HepG2 (cell line): ENCODE measurements around the gene VSIR. TPM values are rescaled to one million over a fixed set of nuclear protein-coding genes. Genes with fewer than 3 reads are reported as not detected.

ENCODE experiments used
- ATAC-seq: fragments of 200-7000 bp; cut with Tn5 transposase; 3 replicates; pipeline ENCODE4 v1.9.1; 2020; ENCODE audit warnings: mild to moderate bottlenecking, moderate library complexity
- BruUV-seq: library from RNA; stranded (reverse); fragments of 400-500 nt; replicated peaks from 2 replicates; lab custom pipeline; 2021; lab: Mats Ljungman, UMichigan
- CTCF ChIA-PET: fragments of 300-600 bp; formaldehyde crosslinking; extraction: SDS; loops from one replicate; lab custom pipeline; 2021; ENCODE audit warnings: low total read pairs, inconsistent platforms, low intra/inter-chr PET ratio; lab: Yijun Ruan, JAX
- POLR2A ChIA-PET: fragments of 350-600 bp; sonication (Branson Sonifier 250); formaldehyde crosslinking; loops from one replicate; lab custom pipeline; 2020; ENCODE audit warnings: antibody characterized with exemption, inconsistent platforms; lab: Yijun Ruan, JAX
- DNase-seq: peaks from one replicate; pipeline ENCODE4 v3.0.0-alpha.2; 2015; ENCODE audit warnings: low spot score
- FAIRE-seq: peaks from 3 replicates; lab custom pipeline; 2011; peaks lifted over from hg19 to GRCh38; lab: Jason Lieb, UNC
- H2AFZ ChIP-seq: one replicate; pipeline ENCODE4 v1.6.1; 2011; ENCODE audit warnings: low read length, inconsistent platforms
- H3K27ac ChIP-seq: fragments of 300-600 bp; 3 replicates; pipeline ENCODE4 v1.8.0; 2011; ENCODE audit warnings: mixed run types, mild to moderate bottlenecking, mixed read lengths, low read length, inconsistent platforms; ENCODE audit not compliant: insufficient read depth; ENCODE audit errors: extremely low read length
- H3K27me3 ChIP-seq, 2 experiments: fragments of 200-600 bp in 1 of 2; 2 replicates in 1 of 2; 3 replicates in 1 of 2; pipeline versions ENCODE4 v1.6.0 to v1.8.0; 2011; ENCODE audit warnings: low read length in 2 of 2, mild to moderate bottlenecking in 2 of 2, moderate library complexity in 2 of 2, inconsistent platforms in 1 of 2; ENCODE audit not compliant: insufficient read depth in 2 of 2, control insufficient read depth in 1 of 2
- H3K36me3 ChIP-seq, 2 experiments: fragments of 200-600 bp in 1 of 2; replicated peaks in 1 of 2; 2 replicates in 1 of 2; 3 replicates in 1 of 2; pipeline versions ENCODE4 v1.5.1 to v1.8.0; 2011; ENCODE audit warnings: low read length in 2 of 2, inconsistent platforms in 1 of 2; ENCODE audit not compliant: insufficient read depth in 2 of 2, control insufficient read depth in 1 of 2
- H3K4me1 ChIP-seq: 2 replicates; pipeline ENCODE4 v1.5.1; 2012; ENCODE audit warnings: low read length, inconsistent platforms; ENCODE audit not compliant: insufficient read depth
- H3K4me2 ChIP-seq: 2 replicates; pipeline ENCODE4 v1.6.0; 2011; ENCODE audit warnings: low read depth, low read length, inconsistent platforms
- H3K4me3 ChIP-seq, 3 experiments: fragments of 200-600 bp in 1 of 3; sonication (generic), shearing (Covaris generic) in 1 of 3; replicated peaks in 1 of 3; 2 replicates each; pipeline ENCODE4 v1.5.1; 2011 to 2016; ENCODE audit warnings: low read length in 3 of 3, inconsistent platforms in 2 of 3, low read depth in 2 of 3, mild to moderate bottlenecking in 2 of 3, control low read depth in 1 of 3, mixed read lengths in 1 of 3; ENCODE audit not compliant: insufficient read depth in 1 of 3
- H3K79me2 ChIP-seq: one replicate; pipeline ENCODE4 v1.6.1; 2011; ENCODE audit warnings: low read length, inconsistent platforms; ENCODE audit not compliant: insufficient read depth
- H3K9ac ChIP-seq: 2 replicates; pipeline ENCODE4 v1.6.0; 2011; ENCODE audit warnings: mild to moderate bottlenecking, low read depth, low read length, inconsistent platforms; ENCODE audit not compliant: insufficient read depth
- H3K9me3 ChIP-seq: 2 replicates; pipeline ENCODE4 v1.5.1; 2012; ENCODE audit warnings: mild to moderate bottlenecking, low read length
- H4K20me1 ChIP-seq: 2 replicates; pipeline ENCODE4 v1.6.0; 2011; ENCODE audit warnings: inconsistent platforms, mild to moderate bottlenecking, low read length, moderate library complexity; ENCODE audit not compliant: insufficient read depth
- ATF1 ChIP-seq: IDR thresholded peaks from 2 replicates; pipeline ENCODE4 v1.6.1; 2016; ENCODE audit warnings: mild to moderate bottlenecking, control low read depth
- ATF7-NPFF ChIP-seq: sonication (generic); formaldehyde crosslinking; IDR thresholded peaks from 2 replicates; pipeline ENCODE4 v1.8.1; 2023; ENCODE audit warnings: mild to moderate bottlenecking, low read depth, missing genetic modification reagents, moderate library complexity
- FOXO1 ChIP-seq: sonication (generic); formaldehyde crosslinking; IDR thresholded peaks from 2 replicates; pipeline ENCODE4 v1.4.0; 2020; ENCODE audit warnings: missing genetic modification reagents
- FUBP1 ChIP-seq: sonication (generic); formaldehyde crosslinking; IDR thresholded peaks from 2 replicates; pipeline ENCODE4 v1.5.1; 2020; ENCODE audit warnings: missing genetic modification reagents, mild to moderate bottlenecking, borderline replicate concordance
- NCOR1 ChIP-seq: fragments of 200-600 bp; sonication (generic); IDR thresholded peaks from 2 replicates; pipeline ENCODE4 v1.7.0; 2017; ENCODE audit warnings: antibody characterized with exemption, low read length, borderline replicate concordance
- SMARCC2 ChIP-seq: fragments of 450-650 bp; IDR thresholded peaks from 2 replicates; pipeline ENCODE4 v1.6.1; 2017; ENCODE audit warnings: antibody characterized with exemption, mild to moderate bottlenecking
- SPEN ChIP-seq: sonication (generic); formaldehyde crosslinking; IDR thresholded peaks from 2 replicates; pipeline ENCODE4 v1.5.1; 2020; ENCODE audit warnings: low read depth, mild to moderate bottlenecking, missing genetic modification reagents
- TSC22D2 ChIP-seq: sonication (generic); formaldehyde crosslinking; IDR thresholded peaks from 2 replicates; pipeline ENCODE4 v1.5.1; 2020; ENCODE audit warnings: missing genetic modification reagents, mild to moderate bottlenecking, borderline replicate concordance
- ZNF264 ChIP-seq: sonication (generic); formaldehyde crosslinking; IDR thresholded peaks from 2 replicates; pipeline ENCODE4 v1.4.0; 2020; ENCODE audit warnings: missing genetic modification reagents
- ZNF605 ChIP-seq: sonication (generic); formaldehyde crosslinking; IDR thresholded peaks from 2 replicates; pipeline ENCODE4 v1.8.0; 2022; ENCODE audit warnings: mild to moderate bottlenecking, missing genetic modification reagents
- ZNF639 ChIP-seq: conservative IDR thresholded peaks from 2 replicates; pipeline ENCODE4 v1.6.1; 2018; ENCODE audit warnings: missing genetic modification reagents
- WGBS: methylation state at CpG from one replicate; pipeline ENCODE4 v1.1.6; 2017; ENCODE audit warnings: low lambda C conversion rate; 5-methylcytosine and 5-hydroxymethylcytosine counted together
- in situ Hi-C: cut with HindIII; loops from 2 replicates; pipeline ENCODE4 v1.10.0; 2017; ENCODE audit warnings: low pct_unique_long_range_greater_than_20kb; ENCODE audit not compliant: extremely low pct_ligation_motif_present
- intact Hi-C: fragments of 100-400 bp; cut with micrococcal nuclease; formaldehyde crosslinking; loops from one replicate; pipeline ENCODE4 v1.10.0; 2022; ENCODE audit not compliant: unreplicated experiment
- polyA plus RNA-seq, 8 experiments: library from polyadenylated mRNA; depleted of rRNA in 3 of 8; stranded (reverse) in 7 of 8; unstranded in 1 of 8; fragments of >200 nt; fragmentation: Illumina TruSeq in 4 of 8; extraction: Trizol in 4 of 8; gene quantifications; 2 replicates each; pipeline versions ENCODE4 v1.2.1 to v1.2.3, GENCODE V29; 2011 to 2016; ENCODE audit warnings: low read depth in 4 of 8, missing spikeins in 1 of 8, mixed read lengths in 1 of 8; ENCODE audit not compliant: insufficient read depth in 1 of 8
- total RNA-seq, 5 experiments: library from RNA; depleted of rRNA; stranded (reverse); fragments of >200 nt; fragmentation: Illumina TruSeq; extraction: Trizol; gene quantifications; 2 replicates each; pipeline ENCODE4 v1.2.3, GENCODE V29; 2016; ENCODE audit warnings: low read depth in 1 of 5

VSIR gene
- total and polyA plus RNA-seq, 2 of the 13 experiments (the other 11 are each of a cell fraction or from before 2014, with no cell fraction given): 0.44 to 3.2 TPM

- Histone ChIP-seq H3K9ac (no peak overlapping the region), H3K4me3 (no peak overlapping the region), H3K4me2 (no peak overlapping the region), H3K79me2 (no peaks in the 10 kb centered on the region), H3K27me3 (peaks cover 0 to 12% of the 10 kb centered on the region in 2 experiments; a peak in 2 of 5 replicates), H2AFZ (no peak overlapping the region), H3K36me3 (no peaks in the 10 kb centered on the region), H4K20me1 (no peaks in the 10 kb centered on the region), H3K4me1 (peaks cover 17% of the 10 kb centered on the region; the same call in 1 of the 2 replicates), H3K27ac (no peak overlapping the region), H3K9me3 (no peaks in the 10 kb centered on the region)
- no peak for DNase-seq
- CTCF ChIA-PET: no interaction called here
- in situ Hi-C loops: no loop called here
- BruUV-seq: no TSS peak
- WGBS: 27% methylated on average over 3 of the region's 8 CpGs
- FAIRE-seq: no peak
- POLR2A ChIA-PET: no interaction called here
- TF ChIP-seq ZNF605 (no peak), ATF7-NPFF (CRISPR knock-in tag) (no peak), TSC22D2 (CRISPR knock-in tag) (no peak), FUBP1 (CRISPR knock-in tag) (no peak), FOXO1 (no peak), ATF1 (CRISPR knock-in tag) (no peak), NCOR1 (no peak), ZNF264 (CRISPR knock-in tag) (no peak), ZNF639 (CRISPR knock-in tag) (no peak), SPEN (CRISPR knock-in tag) (no peak), SMARCC2 (no peak)
- no peak for ATAC-seq
- intact Hi-C loops: no loop called here
These were observed 28.2 kb downstream of the VSIR start for GRCh38 chr10:71744897-71745663.
